BLaER1 treated with 17β-estradiol and CSF1 and Interleukin-3, amounts not matched to agents 10 nM and 100 nM (cell line): Measurements from ENCODE around the gene LACTB.

ENCODE experiments used
- H3K27ac ChIP-seq, 11 experiments: shearing (Covaris generic); formaldehyde crosslinking; 2 replicates each; pipeline ENCODE4 v1.8.1; 2022
- H3K27me3 ChIP-seq, 11 experiments: shearing (Covaris generic); formaldehyde crosslinking; 2 replicates each; pipeline ENCODE4 v1.8.1; 2022
- H3K36me3 ChIP-seq, 11 experiments: shearing (Covaris generic); formaldehyde crosslinking; 2 replicates each; pipeline ENCODE4 v1.8.1; 2022
- H3K4me1 ChIP-seq, 10 experiments: shearing (Covaris generic); formaldehyde crosslinking; 2 replicates each; pipeline ENCODE4 v1.8.1; 2022
- H3K4me2 ChIP-seq, 11 experiments: shearing (Covaris generic); formaldehyde crosslinking; 2 replicates each; pipeline ENCODE4 v1.8.1; 2022
- H3K4me3 ChIP-seq, 10 experiments: shearing (Covaris generic); formaldehyde crosslinking; 2 replicates each; pipeline ENCODE4 v1.8.1; 2022
- H3K9ac ChIP-seq, 11 experiments: shearing (Covaris generic); formaldehyde crosslinking; 2 replicates each; pipeline ENCODE4 v1.8.1; 2022
- H3K9me3 ChIP-seq, 11 experiments: shearing (Covaris generic); formaldehyde crosslinking; replicated peaks in 1 of 11; 2 replicates each; pipeline ENCODE4 v1.8.1; 2022
- H4K20me1 ChIP-seq, 11 experiments: shearing (Covaris generic); formaldehyde crosslinking; 2 replicates each; pipeline ENCODE4 v1.8.1; 2022
- Cebpa-rat ChIP-seq, 11 experiments: shearing (Covaris generic); IDR thresholded peaks; 2 replicates each; pipeline ENCODE4 v1.8.1; 2022

LACTB gene

DNA sequence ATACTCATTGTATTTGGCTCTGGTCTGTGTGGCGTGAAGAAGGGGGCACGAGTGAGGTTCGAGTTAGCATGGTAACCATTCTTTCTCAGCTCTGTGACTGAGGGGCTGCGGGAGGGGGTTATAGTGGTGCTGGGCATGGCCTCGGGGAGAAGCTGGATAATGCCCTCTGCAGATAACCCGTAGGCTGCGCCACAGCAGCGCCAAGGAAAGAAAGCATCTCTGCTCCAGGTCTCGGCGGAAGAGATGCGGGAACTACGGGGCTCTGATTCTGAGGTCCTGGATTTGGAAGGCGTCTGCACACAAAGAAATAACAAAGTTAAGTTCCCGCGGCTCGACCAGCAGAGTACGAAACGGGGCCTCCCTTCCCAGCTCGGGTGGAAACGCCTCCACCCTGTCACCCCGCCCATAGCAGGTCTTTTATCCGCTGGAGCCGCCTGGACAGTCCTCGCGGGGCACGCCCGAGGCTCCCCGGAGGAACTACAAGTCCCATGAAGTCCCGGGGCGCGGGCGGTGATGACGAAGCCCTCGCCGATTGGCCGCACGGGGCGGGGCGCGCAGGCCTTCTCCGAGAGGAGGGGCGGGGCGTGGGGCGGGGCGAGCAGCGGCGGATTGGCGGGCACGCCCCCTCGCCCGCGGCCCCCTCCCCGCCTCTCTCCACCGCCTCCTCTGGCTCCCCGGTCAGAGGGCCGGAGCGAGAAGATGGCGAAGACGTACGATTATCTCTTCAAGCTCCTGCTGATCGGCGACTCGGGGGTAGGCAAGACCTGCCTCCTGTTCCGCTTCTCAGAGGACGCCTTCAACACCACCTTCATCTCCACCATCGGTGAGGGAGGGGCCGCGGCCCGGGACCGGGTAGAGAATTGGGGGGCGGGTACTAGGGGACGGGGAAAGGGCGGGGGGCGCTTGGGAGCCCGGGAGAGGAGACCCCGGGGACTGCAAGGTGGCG lies 67.5 kb downstream of the LACTB start, which contains the start of gene RAB8B:
TSS of gene RAB8B (plus strand) at position 681 of the 946 bp plus-strand sequence. CDS start at position 700, 19 bp downstream.
- H3K4me2 ChIP-seq: peak within 1 kb of the TSS; percentile 85 to 96 (median 93)
- H3K27ac ChIP-seq: peak within 1 kb of the TSS; percentile 72 to 87 (median 81)
- H3K4me1 ChIP-seq: peaks cover 39 to 51% (median 45%) of the 10 kb centered on the region in 10 experiments
- H4K20me1 ChIP-seq: peaks cover 0 to 38% (median 0%) of the 10 kb centered on the region in 11 experiments; a peak in 6 of 22 replicates
- peak within 1 kb of the TSS; percentile 76 to 89 (median 85) for H3K9ac ChIP-seq
- no peaks in the 10 kb centered on the region for H3K9me3 ChIP-seq
- H3K27me3 ChIP-seq: no peaks in the 10 kb centered on the region
- no peak for TF ChIP-seq Cebpa-rat (IDR thresholded peaks at IDR 0.05)
- H3K4me3 ChIP-seq: peak within 1 kb of the TSS; percentile 75 to 90 (median 82)
- no peaks in the 10 kb centered on the region; a peak in 1 of 22 replicates for H3K36me3 ChIP-seq

DNA sequence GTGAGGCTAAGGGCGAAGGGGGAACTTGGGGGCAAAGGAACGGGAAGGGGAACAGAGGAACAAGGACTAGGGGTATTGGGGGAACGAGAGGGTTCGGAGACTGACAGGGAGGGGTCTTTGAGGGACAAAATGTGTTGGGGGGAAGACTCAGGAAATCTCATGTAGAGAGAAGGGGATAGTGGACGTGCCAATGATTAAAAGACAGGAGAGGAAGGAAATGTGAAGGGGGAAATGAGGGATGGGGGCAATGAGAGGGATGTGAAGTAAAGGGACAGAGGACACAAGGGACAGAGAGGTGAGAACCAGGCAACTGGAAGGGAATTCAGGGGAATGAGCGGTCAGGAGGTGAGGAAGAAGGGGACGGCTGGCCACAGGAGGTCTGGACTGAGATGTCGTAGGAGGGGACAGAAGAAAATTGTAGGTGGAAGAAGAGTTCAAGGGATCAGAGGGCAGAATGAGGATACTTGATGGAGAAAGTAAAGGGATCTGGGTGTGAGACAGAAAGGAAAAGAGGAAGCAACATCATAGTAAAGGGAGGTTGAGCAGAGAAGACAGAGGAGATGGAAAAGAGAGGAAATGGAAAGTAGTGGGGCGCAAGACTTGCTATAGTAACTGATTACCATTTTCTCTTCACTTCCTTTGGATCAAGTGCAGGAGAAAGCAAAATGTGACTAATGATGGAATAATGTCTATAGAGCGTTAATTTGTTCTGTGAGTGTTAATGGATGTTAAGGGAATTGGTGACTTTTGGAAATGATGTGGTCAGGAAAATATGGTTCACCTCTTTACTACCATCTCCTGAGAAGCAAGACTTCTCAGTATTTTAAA lies 68.5 kb downstream of the LACTB start:
- H3K27ac ChIP-seq: peak overlapping the region; percentile 72 to 87 (median 81)
- H3K4me3 ChIP-seq: peak overlapping the region; percentile 75 to 90 (median 82)
- H3K4me2 ChIP-seq: peak overlapping the region; percentile 78 to 96 (median 93)
- no peaks in the 10 kb centered on the region; a peak in 1 of 22 replicates for H3K36me3 ChIP-seq
- peaks cover 0 to 48% (median 0%) of the 10 kb centered on the region in 11 experiments; a peak in 7 of 22 replicates for H4K20me1 ChIP-seq
- no peaks in the 10 kb centered on the region for H3K27me3 ChIP-seq
- TF ChIP-seq Cebpa-rat (IDR thresholded peaks at IDR 0.05): no peak
- H3K9ac ChIP-seq: peak overlapping the region; percentile 76 to 89 (median 85)
- H3K4me1 ChIP-seq: peaks cover 48 to 60% (median 54%) of the 10 kb centered on the region in 10 experiments
- no peaks in the 10 kb centered on the region for H3K9me3 ChIP-seq

DNA sequence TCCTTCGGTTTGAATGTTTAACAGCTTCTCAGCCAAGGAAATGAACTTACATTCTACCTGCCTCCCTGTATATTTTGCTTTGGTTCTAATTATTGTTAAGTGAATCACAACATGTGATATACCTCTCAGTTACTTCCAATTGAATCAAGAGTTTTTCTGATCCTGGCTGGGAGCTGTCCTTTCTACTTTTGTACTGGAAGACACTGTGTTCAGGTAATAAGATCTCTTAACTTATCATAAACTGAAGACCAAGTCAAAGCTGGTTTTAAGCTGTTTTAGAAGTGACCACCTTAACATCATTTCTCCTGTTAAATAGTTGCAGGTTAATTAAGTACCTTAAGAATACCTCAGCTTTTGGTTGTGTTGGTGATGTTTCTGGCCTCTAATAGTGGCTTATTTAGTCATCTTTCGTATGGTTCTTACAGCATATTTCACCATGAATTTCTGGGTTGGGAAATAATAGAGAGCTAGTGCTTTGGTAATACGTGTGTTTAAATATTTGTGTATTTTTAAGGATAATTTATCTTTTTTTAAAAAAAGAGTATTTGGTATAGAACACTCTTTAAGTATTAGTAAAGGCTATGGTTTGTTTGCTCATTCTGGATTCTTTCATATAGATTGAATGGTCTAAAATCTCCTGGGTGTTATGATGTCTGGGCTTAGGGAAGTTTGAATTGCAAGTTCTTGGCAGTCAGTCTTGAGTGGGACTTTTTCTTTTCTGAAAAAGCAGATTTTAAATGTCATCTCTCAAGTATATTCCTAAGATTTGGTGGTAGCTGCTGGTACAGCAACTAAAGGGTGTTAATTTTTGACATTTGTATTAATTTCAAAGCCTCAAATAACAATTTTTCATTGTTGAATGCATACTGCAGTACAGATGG lies 69.3 kb downstream of the LACTB start:
- Histone ChIP-seq H3K9me3 (no peaks in the 10 kb centered on the region), H3K4me2 (peak overlapping the region; percentile 78 to 96 (median 93)), H3K4me3 (peak overlapping the region; percentile 75 to 90 (median 82)), H3K36me3 (no peaks in the 10 kb centered on the region; a peak in 1 of 22 replicates), H4K20me1 (peaks cover 0 to 56% (median 0%) of the 10 kb centered on the region in 11 experiments; a peak in 8 of 22 replicates), H3K27me3 (no peaks in the 10 kb centered on the region), H3K27ac (peak overlapping the region; percentile 72 to 87 (median 81); a peak in 21 of 22 replicates), H3K9ac (peak overlapping the region; percentile 76 to 89 (median 85)), H3K4me1 (peaks cover 57 to 69% (median 63%) of the 10 kb centered on the region in 10 experiments)
- TF ChIP-seq Cebpa-rat (IDR thresholded peaks at IDR 0.05): no peak
